Activated naive CD4-positive, alpha-beta T cell treated with Interleukin-2 at 50 U/mL for 16 hours (primary cell): Measurements from ENCODE around the gene HMG20B.

ENCODE experiments used
- DNase-seq: peaks from one replicate; pipeline ENCODE4 v3.0.0-alpha.2; 2020

Gene HMG20B

DNA sequence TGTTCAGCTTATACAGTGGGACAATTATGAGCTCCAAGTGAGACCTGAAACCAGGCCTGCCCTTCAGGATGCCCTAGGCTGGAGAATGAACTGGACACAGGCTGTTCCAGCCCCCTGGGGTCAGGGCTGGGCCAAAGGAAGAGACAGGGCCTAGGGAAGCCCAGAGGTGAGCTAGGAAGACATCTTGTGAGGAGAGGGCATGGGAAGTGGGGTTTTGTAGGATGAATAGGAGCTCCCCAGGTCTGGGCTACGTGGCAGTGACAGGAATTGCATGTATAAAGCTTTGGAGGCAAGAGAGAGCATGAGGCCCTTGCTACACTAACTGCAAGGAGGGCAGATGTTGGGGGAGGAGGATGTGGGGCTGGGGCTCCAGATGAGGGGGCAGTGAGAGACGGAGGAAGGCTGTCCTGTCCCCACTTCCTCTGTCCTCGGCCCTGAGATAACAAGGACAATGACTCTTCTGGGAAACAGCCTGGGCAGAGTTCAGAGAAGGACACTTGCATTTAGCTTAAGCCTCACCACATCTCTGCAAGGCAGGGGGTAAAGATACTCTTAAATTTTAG lies 35.4 kb downstream of the HMG20B start:
- no peak for DNase-seq

DNA sequence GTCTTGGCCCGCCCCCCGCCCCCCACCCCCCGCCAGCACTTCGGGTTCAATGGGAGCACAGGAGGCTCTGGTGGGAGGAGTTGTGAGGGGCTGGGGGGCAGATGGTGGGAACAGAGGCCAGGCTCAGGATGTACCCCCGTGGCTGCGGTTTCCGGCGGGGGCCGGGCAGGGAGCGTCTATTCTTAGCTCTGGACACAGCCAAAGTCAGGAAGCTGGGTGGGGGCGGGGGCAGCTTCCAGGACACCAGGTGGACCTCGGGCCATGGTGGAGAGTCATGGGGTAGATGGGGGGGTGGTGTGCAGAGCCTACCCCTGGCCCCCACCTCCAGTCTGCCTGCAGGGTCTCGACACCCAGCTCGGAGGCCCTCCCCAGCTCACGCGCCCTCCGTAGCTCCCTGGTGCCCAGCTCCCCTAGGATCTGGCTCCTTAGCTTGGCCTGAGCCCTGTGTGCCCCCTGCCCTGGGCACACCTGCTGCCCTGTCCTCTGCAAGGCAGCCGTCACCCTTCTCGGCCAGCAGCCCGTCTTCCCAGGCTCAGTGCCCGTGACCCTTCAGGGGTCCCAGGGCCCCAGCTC lies 36.1 kb downstream of the HMG20B start:
- no peak for DNase-seq

DNA sequence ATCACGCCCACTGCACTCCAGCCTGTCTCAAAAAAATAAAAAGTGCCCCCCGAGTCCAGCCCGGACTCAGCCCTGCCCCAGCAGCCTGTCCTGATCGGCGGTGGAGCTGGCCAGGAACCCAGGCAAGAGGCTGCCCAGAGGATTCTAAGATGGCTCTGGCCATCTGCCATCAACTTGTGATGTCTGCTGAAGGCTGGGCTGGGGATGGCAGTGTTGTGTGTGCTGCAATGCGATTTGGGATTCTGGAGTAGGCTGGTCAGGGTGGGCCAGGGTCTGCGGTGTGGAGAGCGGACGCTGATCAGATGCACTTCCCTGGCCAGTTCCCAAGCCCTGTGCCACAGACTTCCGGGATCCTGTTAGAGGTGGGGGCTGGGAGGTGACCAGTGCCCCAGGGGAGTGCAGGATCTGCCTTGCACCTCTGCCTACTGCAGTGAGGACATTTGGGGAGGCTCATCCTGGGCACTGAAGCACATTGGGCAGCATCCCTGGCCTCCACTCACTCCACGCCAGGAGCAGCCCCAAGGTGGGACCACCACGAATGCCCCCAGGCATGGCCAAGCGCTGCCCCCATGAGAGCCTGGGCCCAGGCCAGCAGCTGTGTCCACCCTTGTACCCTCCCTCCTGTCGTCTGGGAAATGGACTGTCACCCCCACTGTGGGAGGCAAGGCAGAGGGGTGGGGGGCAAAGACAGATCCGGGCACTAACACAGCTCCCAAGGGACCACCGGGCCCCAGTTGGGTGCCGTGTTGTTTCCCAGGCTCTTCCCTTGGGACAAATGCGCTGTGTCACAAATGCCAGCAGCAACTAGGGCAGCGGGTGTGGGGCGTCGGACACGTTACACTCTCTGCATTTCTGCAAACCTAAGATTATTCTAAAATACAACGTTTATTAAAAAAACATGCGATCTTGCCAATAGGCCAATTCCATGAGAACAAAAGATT lies 37.3 kb downstream of the HMG20B start:
- DNase-seq: no peak

DNA sequence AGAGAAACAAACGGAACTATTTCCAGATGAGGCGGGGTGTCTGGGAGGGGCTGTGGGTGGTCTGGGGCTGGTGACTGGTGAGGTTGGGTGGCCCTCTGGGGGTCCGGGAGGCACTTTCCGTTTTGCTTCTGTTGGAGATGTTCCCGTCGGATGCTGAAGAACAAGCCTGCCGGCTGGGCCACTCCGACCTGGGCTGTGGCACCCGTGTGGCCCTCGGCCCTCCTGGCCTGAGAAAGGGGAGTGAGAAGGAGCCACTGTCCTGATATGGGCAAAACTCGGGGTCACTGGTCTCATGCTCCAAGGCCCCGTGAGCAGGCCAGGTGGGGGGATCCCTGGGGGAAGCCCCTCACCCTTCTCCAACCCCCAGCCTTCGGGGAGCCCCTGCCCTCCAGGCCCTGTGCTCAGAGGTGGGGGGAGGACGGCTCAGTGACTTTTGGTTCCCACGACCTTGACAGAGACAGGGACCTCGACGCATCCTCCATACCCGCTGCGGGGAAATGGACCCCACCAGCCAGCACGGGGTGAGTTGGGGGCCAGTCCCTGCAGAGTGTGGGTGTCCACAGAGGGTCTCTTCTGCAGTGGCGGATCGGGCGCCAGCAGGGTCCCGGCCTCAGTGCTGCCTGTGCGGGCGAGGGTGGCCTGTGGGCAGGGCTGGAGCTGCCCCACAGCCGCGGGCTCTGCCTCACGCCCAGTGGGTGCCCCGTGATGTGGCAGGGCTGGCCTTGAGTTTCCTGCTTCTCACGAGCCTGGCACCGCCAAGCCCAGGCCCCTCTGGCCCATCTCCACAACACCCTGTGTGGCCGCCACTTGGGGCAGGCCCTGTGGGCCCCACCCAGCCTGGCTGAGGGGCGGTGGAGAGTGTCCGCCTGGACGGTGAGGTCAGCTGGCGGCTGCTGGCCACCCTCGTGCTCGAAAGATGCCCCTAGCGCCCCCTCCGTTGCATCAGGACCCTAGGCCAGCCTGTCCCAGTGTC lies 38.3 kb downstream of the HMG20B start:
- no peak for DNase-seq

DNA sequence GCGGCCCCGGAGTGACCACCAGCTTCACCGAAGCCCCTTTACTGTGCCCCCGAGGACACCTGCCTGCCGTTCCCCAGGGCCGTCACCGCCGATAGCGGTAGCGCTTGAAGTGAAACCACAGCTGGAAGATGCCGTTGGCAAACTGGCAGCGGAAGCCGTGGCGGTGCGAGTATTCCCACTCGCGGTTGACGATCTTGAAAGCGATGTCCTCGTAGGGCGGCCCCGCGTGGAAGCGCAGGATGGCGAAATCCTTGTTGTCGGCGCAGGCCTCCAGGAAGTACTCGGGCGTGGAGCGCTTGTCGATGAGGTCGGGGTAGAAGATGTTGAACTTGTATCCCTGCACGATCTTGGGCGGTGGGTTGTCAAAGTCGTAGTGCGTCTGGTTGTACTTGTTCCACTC lies 39.1 kb downstream of the HMG20B start:
- DNase-seq: no peak

DNA sequence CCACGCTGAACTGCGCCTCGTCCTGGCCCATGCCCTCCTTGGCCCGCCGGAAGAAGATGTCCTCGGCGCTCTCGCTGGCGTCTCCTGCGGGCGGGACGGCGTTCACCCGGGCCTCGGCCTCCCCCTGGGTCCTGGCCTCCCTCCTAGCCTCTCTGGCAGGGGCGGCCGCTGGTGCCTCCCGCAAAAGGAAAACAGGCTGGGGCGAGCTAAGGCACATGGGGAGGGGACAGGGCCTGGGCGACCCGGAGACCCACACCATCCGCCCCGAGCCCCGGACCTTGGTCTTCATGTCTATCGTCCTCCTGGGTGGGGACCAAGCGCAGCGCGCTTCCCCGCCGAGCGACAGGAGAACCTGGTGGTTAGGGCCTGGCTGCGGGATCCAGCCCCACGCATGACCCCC lies 39.6 kb downstream of the HMG20B start:
- DNase-seq: no peak

DNA sequence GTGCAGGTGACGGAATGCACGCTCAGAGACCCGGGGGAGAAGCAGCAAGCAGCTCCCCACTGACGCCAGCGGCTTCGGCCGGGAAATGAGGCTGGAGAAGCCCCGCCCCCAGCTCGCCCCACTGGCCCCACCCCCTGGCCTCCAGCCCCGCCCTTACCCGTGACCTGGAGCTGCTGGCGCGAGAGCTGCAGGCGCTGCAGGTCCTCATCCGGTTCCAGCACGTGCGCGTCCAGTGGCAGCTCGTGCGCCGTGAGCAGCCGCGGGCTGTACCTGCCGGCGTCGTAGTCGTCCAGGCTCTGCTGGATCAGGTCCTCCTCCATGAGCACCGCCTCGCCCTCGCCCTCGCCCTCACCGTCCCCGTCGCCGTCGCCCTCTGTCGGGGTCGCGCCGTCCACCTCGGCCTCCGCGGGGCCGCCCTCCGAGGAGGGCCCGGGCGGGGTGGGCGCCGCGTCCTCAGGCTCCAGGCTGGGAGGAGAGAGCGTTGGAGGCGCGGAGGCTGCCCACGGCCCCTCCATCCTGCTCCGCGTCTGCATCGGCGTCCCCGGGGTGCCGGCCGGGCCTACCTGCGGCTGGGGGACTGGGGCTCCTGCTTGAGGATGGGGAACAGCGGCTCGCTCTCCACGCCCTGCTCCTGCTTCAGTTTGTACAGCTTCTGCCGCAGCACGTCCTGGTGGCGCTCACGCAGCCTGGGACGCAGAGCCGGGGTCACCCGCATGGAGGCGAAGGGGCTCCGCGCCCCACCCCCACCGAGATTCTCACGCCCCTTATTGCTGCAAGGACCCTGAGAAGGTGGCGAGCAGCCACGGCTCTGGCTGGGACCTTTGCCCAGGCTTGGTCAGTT lies 40.4 kb downstream of the HMG20B start:
- no peak for DNase-seq

DNA sequence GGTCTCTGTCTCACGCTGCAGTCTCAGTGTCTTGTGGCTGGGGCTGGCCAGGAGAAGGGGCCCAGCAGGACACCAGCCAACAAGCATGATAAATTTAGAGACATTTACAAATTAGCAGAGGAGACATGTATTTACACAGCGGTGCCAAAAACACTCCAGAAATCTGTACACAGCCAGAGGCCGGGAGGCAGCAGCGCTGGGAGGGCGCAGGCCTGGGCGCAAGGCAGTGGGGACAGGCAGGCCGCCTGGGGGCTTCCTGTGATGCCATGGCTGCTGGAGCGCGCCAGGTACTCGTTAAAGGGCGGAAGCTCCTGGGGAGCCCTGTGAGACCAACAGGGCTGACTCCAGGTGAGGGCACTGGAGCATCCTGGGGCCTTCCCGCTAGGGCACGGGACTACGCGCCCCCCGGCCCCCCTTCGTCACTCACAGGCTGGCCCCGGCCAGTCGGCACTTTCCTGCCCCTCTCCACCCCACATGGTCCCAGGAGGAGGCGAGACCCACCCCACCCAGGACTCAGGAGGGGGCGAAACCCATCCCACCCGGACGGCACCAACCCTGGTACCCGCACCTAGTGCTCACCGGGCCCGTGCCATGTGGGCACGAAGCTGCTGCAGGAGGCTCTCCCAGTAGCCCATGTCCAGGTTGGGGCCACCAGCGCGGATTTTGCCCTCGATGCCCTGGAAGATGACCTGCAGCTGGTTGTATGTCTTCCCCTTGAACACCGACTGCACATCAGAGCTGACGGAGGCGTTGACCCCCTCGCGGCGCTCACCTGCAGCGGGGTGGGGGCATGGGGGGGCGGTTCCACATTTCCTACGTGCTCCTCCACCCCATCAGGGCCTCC lies 41.3 kb downstream of the HMG20B start:
- no peak for DNase-seq

DNA sequence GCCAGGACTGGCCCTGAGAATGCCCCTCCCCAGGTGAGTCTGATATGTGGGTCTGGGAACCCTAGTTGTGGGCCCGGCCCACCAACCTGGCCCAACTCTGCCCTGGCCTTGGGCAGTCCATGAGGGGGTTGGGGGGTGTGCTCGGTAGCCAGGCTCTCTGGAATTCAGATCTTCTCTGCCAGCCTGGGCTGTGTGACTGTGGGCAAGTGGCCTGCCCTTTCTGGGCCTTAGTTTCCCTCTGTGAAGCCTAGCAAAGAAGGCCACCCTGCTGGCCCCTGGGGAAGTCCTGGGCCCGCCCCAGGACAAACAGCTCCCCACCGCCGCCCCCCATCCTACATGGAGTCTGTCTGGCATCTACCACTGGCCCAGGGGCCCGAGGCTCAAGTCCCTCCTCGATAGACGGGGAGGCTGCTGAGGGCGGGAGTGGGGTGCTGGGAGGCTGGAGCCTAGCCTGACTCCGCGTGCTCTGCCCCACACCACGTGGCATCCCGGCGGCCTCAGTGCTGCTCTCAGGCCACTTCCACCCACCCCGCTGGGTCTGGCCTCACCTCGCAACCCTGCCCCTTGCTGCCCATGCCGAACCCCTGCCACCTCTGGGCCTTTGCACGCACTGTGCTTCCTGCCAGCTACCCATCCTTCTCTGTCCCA lies 42.2 kb downstream of the HMG20B start:
- no peak for DNase-seq

DNA sequence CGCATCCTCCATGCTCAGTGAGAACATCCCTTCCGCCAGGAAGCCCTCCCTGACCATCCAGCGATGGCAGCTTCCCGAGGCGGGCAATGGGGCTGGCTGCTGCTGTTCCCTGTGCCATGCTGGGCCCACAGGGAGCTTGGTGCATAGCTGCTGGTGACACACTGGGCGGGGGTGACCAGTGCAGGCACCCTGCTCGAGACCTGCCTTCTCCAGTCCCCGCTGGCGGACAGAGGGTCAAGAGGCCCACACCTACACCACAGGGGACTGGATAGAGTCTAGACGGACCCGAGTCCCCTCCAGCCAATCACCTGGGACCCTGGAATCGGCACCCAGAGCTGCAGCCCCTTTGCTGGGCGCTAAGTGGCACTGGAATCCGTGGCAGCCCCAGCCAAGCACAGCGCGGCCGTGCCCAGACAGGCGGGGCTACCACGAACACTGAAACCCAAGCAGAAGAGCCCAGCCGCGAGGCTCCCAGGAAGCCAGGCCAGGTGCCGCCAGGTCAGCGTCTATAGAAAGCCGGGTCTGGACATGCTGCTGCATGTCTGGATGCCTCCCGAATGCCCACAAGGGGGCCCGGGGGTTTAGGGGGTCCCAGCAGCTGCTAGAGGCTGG lies 42.9 kb downstream of the HMG20B start:
- DNase-seq: no peak

DNA sequence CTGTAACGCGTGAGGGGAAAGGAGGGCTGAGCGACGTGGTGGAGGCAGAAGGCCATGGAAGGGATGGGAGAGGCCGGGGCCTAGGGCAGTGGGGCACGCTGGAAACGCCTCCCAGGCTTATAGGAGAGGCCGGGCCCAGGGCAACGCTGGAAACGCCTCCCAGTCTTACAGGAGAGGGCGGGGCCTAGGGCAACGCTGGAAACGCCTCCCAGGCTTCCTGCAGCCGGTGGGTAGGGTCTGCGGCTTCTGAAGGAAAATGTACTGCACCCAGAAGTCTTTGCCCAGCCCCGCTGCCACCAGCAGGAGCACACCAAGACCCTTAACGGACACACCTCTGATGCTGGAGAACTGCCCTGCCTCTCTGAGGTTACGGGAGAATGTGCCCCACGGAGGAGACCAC lies 44.7 kb downstream of the HMG20B start:
- DNase-seq: no peak

DNA sequence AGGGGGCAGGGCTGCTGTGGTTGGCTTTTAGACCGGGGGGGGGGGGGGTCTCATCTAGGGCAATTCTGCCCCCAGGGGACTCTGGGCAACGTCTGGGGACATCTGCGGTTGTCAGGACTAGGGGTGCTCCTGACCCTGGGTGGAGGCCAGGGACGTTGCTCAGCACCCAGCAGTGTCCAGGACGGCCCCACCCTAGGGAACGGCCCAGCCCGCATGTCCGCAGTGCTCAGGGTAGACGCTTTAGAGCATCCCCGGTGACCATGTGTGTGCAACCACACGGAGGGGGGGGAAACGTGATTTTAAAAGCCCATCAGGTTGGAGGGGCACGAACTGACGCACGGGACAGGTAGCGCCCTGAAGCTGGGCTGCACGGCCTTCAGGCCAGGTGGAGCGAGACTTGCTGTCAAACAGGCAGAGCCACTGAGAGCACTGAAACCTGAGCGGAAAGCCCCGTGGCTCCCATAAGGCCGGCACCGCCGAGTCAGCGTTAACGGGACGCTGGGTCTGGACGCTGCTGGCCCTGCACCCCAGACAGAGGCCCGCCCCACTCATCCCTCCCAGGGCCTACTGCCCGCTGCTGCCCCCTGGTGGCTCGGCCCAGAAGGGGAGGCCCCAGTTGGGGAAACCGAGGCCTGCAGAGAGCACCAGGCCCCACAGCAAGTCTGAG lies 45.5 kb downstream of the HMG20B start:
- peak; percentile 53 for DNase-seq

DNA sequence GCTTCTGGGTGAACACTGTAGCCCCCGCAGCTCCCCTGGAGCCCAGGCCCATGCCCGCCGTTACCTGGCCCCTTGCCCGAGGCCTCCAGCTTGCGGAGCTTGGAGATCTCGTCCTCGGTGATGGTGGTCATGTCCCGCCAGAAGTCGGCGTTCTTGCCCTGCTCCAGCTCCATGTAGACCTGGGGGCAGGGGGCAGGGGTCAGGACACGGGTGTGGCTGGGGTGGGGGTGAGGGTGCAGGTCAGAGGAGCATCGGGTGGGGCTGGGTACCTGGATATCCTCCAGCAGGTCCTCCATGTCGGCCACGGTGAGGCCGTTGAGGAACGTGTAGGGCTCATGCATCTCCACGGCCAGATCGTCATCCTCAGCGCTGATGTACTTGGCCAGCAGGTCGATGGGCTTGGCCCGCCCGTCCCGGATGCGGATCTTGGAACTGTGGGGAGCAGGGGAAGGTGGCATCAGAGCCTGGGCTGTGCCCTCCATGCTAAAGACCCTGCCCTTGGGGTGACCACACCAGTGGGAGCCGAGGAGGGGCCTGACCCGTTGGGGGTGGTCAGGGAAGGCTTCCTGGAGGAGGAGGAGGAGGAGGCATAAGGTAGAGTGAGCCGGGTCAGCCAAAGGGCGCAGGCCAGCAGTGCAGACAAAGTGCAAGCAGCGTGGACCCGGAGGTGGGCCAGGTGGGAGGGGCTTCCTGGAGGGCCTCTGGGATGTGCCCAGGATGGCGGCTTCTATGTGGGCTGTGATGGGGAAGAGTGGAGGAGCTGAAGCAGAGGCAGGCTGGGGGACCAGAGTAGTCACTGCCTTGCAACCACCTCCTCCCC lies 46.3 kb downstream of the HMG20B start:
- no peak for DNase-seq

DNA sequence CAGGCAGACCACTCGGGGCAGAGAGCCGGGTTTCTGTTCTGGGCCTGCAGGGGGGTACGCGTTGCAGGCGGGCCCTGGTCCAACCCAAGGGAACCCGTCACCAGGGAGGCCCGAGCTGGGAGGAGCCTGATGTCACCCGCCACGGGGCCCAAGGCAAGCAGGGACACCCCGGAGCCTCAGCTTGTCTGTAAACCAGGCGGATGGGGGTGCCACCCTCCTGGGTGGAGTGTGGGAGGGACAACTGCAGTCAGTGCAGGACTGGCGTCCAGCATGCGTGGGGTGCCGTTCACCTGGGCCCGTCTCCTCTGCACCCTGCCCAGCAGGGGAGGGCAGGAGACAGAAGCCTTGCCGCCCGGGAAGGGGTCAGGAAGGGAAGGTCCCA lies 46.9 kb downstream of the HMG20B start:
- no peak for DNase-seq

DNA sequence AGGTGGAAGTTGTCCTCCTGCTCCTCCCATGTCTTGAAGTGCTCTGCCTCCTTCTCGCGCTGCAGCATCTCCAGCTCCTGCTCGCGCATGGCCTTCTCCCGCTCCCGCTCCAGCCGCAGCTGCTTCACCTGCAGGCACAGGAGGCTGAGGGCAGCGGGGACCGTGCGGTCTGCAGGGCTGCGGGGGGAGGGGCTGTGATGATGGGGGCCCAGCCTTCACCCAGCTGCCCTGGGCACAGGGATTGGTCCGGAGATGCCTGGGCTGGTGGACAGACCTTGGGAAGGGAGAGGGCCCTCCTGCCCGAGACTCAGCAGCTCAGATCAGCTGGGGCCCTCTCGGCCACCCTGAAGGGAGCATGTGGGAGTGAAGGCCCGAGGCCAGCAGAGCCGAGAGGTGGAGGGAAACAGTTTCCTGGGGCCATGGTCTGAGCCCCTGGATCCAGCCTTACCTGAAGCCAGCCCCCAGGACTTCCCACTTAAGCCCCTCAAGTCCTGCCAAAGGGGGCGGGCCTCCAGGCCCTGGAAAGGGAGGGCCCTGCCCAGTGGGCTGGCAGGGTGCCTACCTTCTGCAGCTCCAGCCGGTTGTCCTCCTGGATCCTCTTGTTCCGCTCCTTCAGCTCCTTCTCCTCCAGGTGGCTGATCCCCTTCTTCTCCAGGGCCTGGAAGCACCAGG lies 47.5 kb downstream of the HMG20B start:
- DNase-seq: no peak

DNA sequence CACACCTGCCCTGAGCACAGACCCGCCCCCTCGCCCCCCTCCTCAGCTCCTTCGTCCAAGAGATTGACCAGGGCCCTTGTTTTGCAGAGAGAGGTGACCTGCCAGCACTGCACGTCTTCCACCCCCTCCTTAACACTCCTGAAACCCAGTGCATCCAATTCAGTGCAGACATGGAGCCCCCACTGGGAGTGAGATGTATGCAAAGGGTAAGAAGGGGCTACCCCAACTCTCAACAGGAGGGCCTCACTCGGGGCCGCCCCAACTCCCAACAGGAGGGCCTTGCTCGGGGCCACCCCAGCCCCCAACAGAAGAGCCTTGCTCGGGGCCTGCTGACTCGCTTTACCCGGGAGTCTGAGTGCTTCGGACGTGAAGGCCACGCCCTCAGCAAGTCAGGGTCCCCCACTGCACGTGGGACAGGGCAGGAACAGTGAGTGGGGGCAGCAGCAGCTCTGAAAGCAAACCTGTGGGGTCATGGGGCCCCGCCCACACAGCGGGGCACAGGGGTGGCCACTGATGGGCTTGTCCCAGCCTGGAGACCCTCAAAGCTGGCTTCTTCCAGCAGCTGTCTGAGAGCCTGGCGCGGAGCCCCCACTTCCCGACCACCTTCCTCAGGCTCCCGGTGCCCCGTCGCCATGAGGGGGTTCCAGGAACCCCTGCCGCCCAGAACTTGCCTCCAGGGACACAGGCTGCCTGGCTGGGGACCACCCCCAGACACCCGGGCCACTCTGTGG lies 48.2 kb downstream of the HMG20B start:
- no peak for DNase-seq

DNA sequence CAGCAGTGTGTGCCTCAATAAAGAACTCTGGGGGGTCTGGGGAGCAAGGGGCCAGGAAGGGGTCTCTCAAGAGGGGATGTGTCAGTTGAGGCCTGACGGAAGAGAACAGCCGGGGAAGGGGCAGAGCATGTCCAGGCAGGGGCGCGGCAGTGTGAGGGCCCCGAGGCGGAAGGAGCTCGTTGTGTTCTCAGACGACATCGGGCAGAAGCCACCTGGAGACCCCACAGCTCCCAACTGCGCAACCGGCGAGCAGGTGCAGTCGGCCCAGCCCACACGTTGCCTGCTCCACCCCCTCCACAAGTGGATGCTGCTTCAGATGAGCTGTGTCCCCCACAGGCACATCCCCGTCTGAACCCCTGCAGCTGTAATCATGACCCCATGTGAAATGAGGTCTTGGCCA lies 48.9 kb downstream of the HMG20B start:
- no peak for DNase-seq
